Measurements from ENCODE around the gene ID3. TPM values are rescaled to one million over a fixed set of nuclear protein-coding genes. Genes with fewer than 3 reads are reported as not detected.

Gene ID3
- total RNA-seq, 1 donor from 2014 or later: 487 TPM

DNA sequence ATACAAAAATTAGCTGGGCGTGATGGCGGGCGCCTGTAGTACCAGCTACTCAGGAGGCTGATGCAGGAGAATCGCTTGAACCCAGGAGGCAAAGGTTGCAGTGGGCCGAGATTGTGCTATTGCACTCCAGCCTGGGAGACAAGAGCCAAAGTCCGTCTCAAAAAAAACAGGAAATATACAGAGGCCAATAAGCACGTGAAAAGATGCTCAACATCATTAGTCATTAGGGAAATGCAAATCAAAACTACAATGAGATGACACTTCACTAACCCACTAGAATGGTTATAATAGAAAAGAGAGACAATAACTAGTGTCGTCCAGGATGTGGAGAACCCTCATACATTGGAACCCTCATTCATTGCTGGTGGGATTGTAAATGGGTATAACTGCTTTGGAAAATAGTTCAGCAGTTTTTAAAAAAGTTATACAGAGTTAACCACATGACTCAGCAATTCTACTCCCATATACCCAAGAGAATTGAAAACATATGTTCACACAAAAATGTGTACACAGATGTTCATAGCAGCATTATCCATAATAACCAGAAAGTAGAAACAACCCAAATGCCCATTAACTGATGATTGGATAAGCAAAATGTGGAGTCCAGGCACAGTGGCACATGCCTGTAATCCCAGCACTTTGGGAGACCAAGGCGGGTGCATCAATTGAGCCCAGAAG, 21.9 kb downstream of the ID3 start:
- peaks cover 6% of the 10 kb centered on the region for H3K4me1 Mint-ChIP-seq
- TF ChIP-seq CTCF (IDR thresholded peaks at IDR 0.05; ENCODE audit: unreplicated experiment): no peak
- H3K9me3 Mint-ChIP-seq: no peaks in the 10 kb centered on the region
- no peak for DNase-seq (ENCODE audit: low spot score in 2 of 2, unreplicated experiment in 2 of 2)
- no peaks in the 10 kb centered on the region for H3K36me3 Mint-ChIP-seq
- H3K27me3 Mint-ChIP-seq (ENCODE audit: low read depth): no peaks in the 10 kb centered on the region
- peak overlapping the region; percentile 66 for H3K27ac Mint-ChIP-seq
- H3K4me3 Mint-ChIP-seq: no peak overlapping the region

- no peaks in the 10 kb centered on the region for H3K9me3 Mint-ChIP-seq
- no peak for TF ChIP-seq CTCF (IDR thresholded peaks at IDR 0.05; ENCODE audit: unreplicated experiment)
- no peaks in the 10 kb centered on the region for H3K36me3 Mint-ChIP-seq
- H3K27ac Mint-ChIP-seq: no peak overlapping the region
- no peaks in the 10 kb centered on the region for H3K27me3 Mint-ChIP-seq (ENCODE audit: low read depth)
- H3K4me1 Mint-ChIP-seq: peaks cover 25% of the 10 kb centered on the region
- H3K4me3 Mint-ChIP-seq: no peak overlapping the region
- DNase-seq (ENCODE audit: low spot score in 2 of 2, unreplicated experiment in 2 of 2): no peak
These were observed 25.9 kb downstream of the ID3 start for GRCh38 chr1:23533246-23534023.

DNA sequence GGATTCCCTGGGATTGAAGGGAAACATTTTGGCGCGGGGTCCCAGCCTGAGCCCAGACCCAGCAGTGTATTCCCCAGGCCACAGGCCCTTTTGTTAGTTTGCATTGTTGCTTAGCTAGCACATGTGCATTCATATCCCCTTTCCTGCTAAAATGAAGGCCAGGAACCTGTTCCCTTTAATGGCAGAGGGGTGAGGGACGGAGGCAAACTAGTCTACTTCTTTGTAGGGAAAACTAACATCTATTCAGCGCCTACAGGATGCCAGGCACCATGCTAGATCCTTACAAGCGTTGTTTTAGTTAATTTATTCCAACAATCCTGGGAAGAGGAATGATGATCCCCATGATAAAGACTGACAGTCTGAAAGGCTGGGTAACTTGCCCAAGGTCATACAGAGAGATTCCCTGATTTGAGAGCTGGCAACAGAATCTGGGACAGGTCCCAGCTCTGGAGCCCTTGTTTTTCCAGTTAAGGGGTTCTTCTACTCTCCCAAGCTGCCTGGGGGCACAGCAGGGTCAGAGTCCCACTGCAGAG, 27.7 kb downstream of the ID3 start:
- no peak for TF ChIP-seq CTCF (IDR thresholded peaks at IDR 0.05; ENCODE audit: unreplicated experiment)
- Mint-ChIP-seq H3K36me3 (no peaks in the 10 kb centered on the region), H3K4me1 (peaks cover 28% of the 10 kb centered on the region), H3K9me3 (no peaks in the 10 kb centered on the region), H3K27me3 (ENCODE audit: low read depth) (no peaks in the 10 kb centered on the region), H3K27ac (peak overlapping the region; percentile 69), H3K4me3 (peak overlapping the region; percentile 85)
- no peak for DNase-seq (ENCODE audit: low spot score in 2 of 2, unreplicated experiment in 2 of 2)

- H3K9me3 Mint-ChIP-seq: no peaks in the 10 kb centered on the region
- no peaks in the 10 kb centered on the region for H3K36me3 Mint-ChIP-seq
- peak within 1 kb of the TSS; percentile 69 for H3K27ac Mint-ChIP-seq
- no peak for TF ChIP-seq CTCF (IDR thresholded peaks at IDR 0.05; ENCODE audit: unreplicated experiment)
- DNase-seq (ENCODE audit: low spot score in 2 of 2, unreplicated experiment in 2 of 2): peak; percentile 64 to 79
- peak within 1 kb of the TSS; percentile 85 for H3K4me3 Mint-ChIP-seq
- peaks cover 28% of the 10 kb centered on the region for H3K4me1 Mint-ChIP-seq
- no peaks in the 10 kb centered on the region for H3K27me3 Mint-ChIP-seq (ENCODE audit: low read depth)
These were observed 28.3 kb downstream of the ID3 start, which contains the start of gene E2F2 for GRCh38 chr1:23530747-23531561. Gene E2F2 (minus strand): TSS chr1:23531233. CDS start chr1:23530793, 440 bp downstream.

- peaks cover 28% of the 10 kb centered on the region for H3K4me1 Mint-ChIP-seq
- DNase-seq (ENCODE audit: low spot score in 2 of 2, unreplicated experiment in 2 of 2): no peak
- H3K4me3 Mint-ChIP-seq: peak overlapping the region; percentile 61
- TF ChIP-seq CTCF (IDR thresholded peaks at IDR 0.05; ENCODE audit: unreplicated experiment): no peak
- no peak overlapping the region for H3K27ac Mint-ChIP-seq
- no peaks in the 10 kb centered on the region for H3K27me3 Mint-ChIP-seq (ENCODE audit: low read depth)
- H3K36me3 Mint-ChIP-seq: no peaks in the 10 kb centered on the region
- H3K9me3 Mint-ChIP-seq: no peaks in the 10 kb centered on the region
These were observed 29.1 kb downstream of the ID3 start for GRCh38 chr1:23530087-23530746.
